ENCODE results near the gene GPC5. TPM values are rescaled to one million over a fixed set of nuclear protein-coding genes. Genes with fewer than 3 reads are reported as not detected.

The GPC5 gene
- total and polyA plus RNA-seq, 7 donors, result 0.23 TPM; not detected in 6

GRCh38 chr13:92836171-92836570 lies 1437.8 kb downstream of the GPC5 start:
- TF ChIP-seq CTCF (IDR thresholded peaks at IDR 0.05), result no peak
- intact Hi-C loops (cut with DNase I), result no loop called here
- H3K4me1 ChIP-seq, result no peaks in the 10 kb centered on the region
- H3K27ac ChIP-seq, result no peak overlapping the region
- no peaks in the 10 kb centered on the region for H3K27me3 ChIP-seq (ENCODE audit: insufficient read depth in 3 of 3, low read length in 2 of 3)
- no peaks in the 10 kb centered on the region for H3K9me3 ChIP-seq
- ATAC-seq (no peak), DNase-seq (no peak)
- H3K36me3 ChIP-seq (ENCODE audit: insufficient read depth in 1 of 2, low read depth in 1 of 2), result no peaks in the 10 kb centered on the region
- H3K4me3 ChIP-seq, result no peak overlapping the region

- WGBS, 3 donors, result 40 to 54% (median 45%) methylated on average over 3 of the region's 3 CpGs
- Histone ChIP-seq H3K36me3 (ENCODE audit: insufficient read depth in 1 of 2, low read depth in 1 of 2) (no peaks in the 10 kb centered on the region), H3K27me3 (ENCODE audit: insufficient read depth in 3 of 3, low read length in 2 of 3) (no peaks in the 10 kb centered on the region), H3K4me3 (no peak overlapping the region), H3K9me3 (no peaks in the 10 kb centered on the region), H3K4me1 (no peaks in the 10 kb centered on the region), H3K27ac (no peak overlapping the region)
- no peak for TF ChIP-seq CTCF (IDR thresholded peaks at IDR 0.05)
- intact Hi-C loops (cut with DNase I), result no loop called here
- ATAC-seq (no peak), DNase-seq (no peak)
Measured at GRCh38 chr13:92838786-92839185, 1440.4 kb downstream of the GPC5 start.

GRCh38 chr13:92842145-92842544 lies 1443.7 kb downstream of the GPC5 start:
- Histone ChIP-seq H3K9me3 (no peaks in the 10 kb centered on the region), H3K36me3 (ENCODE audit: insufficient read depth in 1 of 2, low read depth in 1 of 2) (no peaks in the 10 kb centered on the region), H3K4me1 (no peaks in the 10 kb centered on the region), H3K4me3 (no peak overlapping the region), H3K27me3 (ENCODE audit: insufficient read depth in 3 of 3, low read length in 2 of 3) (no peaks in the 10 kb centered on the region), H3K27ac (no peak overlapping the region)
- ATAC-seq (peak in 1 of 4 donors; percentile 33), DNase-seq (no peak)
- intact Hi-C loops (cut with DNase I), result no loop called here
- WGBS, 3 donors, result 20 to 35% (median 33%) methylated on average over 2 of the region's 2 CpGs
- no peak for TF ChIP-seq CTCF (IDR thresholded peaks at IDR 0.05)

GRCh38 chr13:92843549-92843948 lies 1445.1 kb downstream of the GPC5 start:
- peak in 1 of 4 donors; percentile 11 for ATAC-seq
- H3K27me3 ChIP-seq (ENCODE audit: insufficient read depth in 3 of 3, low read length in 2 of 3), result no peaks in the 10 kb centered on the region
- no peak overlapping the region for H3K4me3 ChIP-seq
- WGBS, 3 donors, result 9 to 13% (median 10%) methylated on average over 4 of the region's 4 CpGs
- no peak overlapping the region for H3K27ac ChIP-seq
- no peak for TF ChIP-seq CTCF (IDR thresholded peaks at IDR 0.05)
- no peaks in the 10 kb centered on the region for H3K36me3 ChIP-seq (ENCODE audit: insufficient read depth in 1 of 2, low read depth in 1 of 2)
- H3K4me1 ChIP-seq, result no peaks in the 10 kb centered on the region
- DNase-seq, result no peak
- no peaks in the 10 kb centered on the region for H3K9me3 ChIP-seq
- intact Hi-C loops (cut with DNase I), result no loop called here

- no peaks in the 10 kb centered on the region for H3K9me3 ChIP-seq
- no peak for TF ChIP-seq CTCF (IDR thresholded peaks at IDR 0.05)
- ATAC-seq, result no peak
- no peaks in the 10 kb centered on the region for H3K27me3 ChIP-seq (ENCODE audit: insufficient read depth in 3 of 3, low read length in 2 of 3)
- no peaks in the 10 kb centered on the region for H3K4me1 ChIP-seq
- H3K4me3 ChIP-seq, result no peak overlapping the region
- DNase-seq, result no peak
- intact Hi-C loops (cut with DNase I), result no loop called here
- no peak overlapping the region for H3K27ac ChIP-seq
- no peaks in the 10 kb centered on the region for H3K36me3 ChIP-seq (ENCODE audit: insufficient read depth in 1 of 2, low read depth in 1 of 2)
Measured at GRCh38 chr13:92849381-92849780, 1451.0 kb downstream of the GPC5 start.
